HepG2 (cell line): Measurements from ENCODE around the gene ILKAP. TPM values are rescaled to one million over a fixed set of nuclear protein-coding genes. Genes with fewer than 3 reads are reported as not detected.
A peak's percentile ranks its signal among the peaks of the same experiment; 100 is the strongest.

Experiments used
- CTCF ChIP-seq: sonication (generic); formaldehyde crosslinking; IDR thresholded peaks from 2 replicates; pipeline ENCODE4 v1.5.0; 2020; ENCODE audit warnings: mild to moderate bottlenecking, missing genetic modification reagents, moderate library complexity
- E2F5 ChIP-seq: sonication (generic); formaldehyde crosslinking; conservative IDR thresholded peaks from 2 replicates; pipeline ENCODE4 v1.4.0; 2020; ENCODE audit warnings: missing genetic modification reagents
- HNRNPK ChIP-seq: fragments of 200-400 bp; formaldehyde crosslinking; IDR thresholded peaks from 2 replicates; pipeline ENCODE4 v1.6.1; 2018; ENCODE audit warnings: low read length, low read depth, moderate library complexity, mild to moderate bottlenecking; ENCODE audit not compliant: poor library complexity, severe bottlenecking
- JUNB ChIP-seq: sonication (generic); formaldehyde crosslinking; IDR thresholded peaks from 2 replicates; pipeline ENCODE4 v1.8.0; 2022; ENCODE audit warnings: missing genetic modification reagents, mild to moderate bottlenecking, borderline replicate concordance
- KDM2A ChIP-seq: sonication (generic); formaldehyde crosslinking; IDR thresholded peaks from 2 replicates; pipeline ENCODE4 v1.4.0; 2020; ENCODE audit warnings: low read depth, missing genetic modification reagents, borderline replicate concordance
- MXD1 ChIP-seq: sonication (generic); formaldehyde crosslinking; IDR thresholded peaks from 2 replicates; pipeline ENCODE4 v1.4.0; 2020; ENCODE audit warnings: mild to moderate bottlenecking, missing genetic modification reagents
- NR2F6 ChIP-seq, 2 experiments: IDR thresholded peaks; 2 replicates each; pipeline ENCODE4 v1.6.1; 2016; ENCODE audit warnings: antibody characterized with exemption in 1 of 2, mild to moderate bottlenecking in 1 of 2
- PCBP1 ChIP-seq: fragments of 200-400 bp; formaldehyde crosslinking; IDR thresholded peaks from 2 replicates; pipeline ENCODE4 v1.6.1; 2017; ENCODE audit warnings: mild to moderate bottlenecking, low read depth, low read length, borderline replicate concordance
- SIN3A ChIP-seq: IDR thresholded peaks from 2 replicates; pipeline ENCODE4 v1.6.1; 2011; ENCODE audit warnings: low read depth, mild to moderate bottlenecking, control low read depth, low read length, borderline replicate concordance
- TCF7L2 ChIP-seq: IDR thresholded peaks from 2 replicates; pipeline ENCODE4 v1.6.1; 2011; ENCODE audit warnings: mild to moderate bottlenecking, low read depth, low read length, moderate library complexity
- ZBTB7B ChIP-seq: sonication (generic); formaldehyde crosslinking; IDR thresholded peaks from 2 replicates; pipeline ENCODE4 v1.4.0; 2020; ENCODE audit warnings: missing genetic modification reagents
- ZNF225 ChIP-seq: sonication (generic); formaldehyde crosslinking; IDR thresholded peaks from 2 replicates; pipeline ENCODE4 v1.4.0; 2020; ENCODE audit warnings: mild to moderate bottlenecking, missing genetic modification reagents
- ZNF350 ChIP-seq: sonication (generic); formaldehyde crosslinking; IDR thresholded peaks from 2 replicates; pipeline ENCODE4 v1.4.0; 2020; ENCODE audit warnings: mild to moderate bottlenecking, low read depth, missing genetic modification reagents, borderline replicate concordance
- ZNF570 ChIP-seq: sonication (generic); formaldehyde crosslinking; IDR thresholded peaks from 2 replicates; pipeline ENCODE4 v1.4.0; 2020; ENCODE audit warnings: mild to moderate bottlenecking, missing genetic modification reagents, borderline replicate concordance
- ZNF652 ChIP-seq: IDR thresholded peaks from 2 replicates; pipeline ENCODE4 v1.6.1; 2016; ENCODE audit warnings: low read depth, borderline replicate concordance
- ZNF761 ChIP-seq: sonication (generic); formaldehyde crosslinking; conservative IDR thresholded peaks from 2 replicates; pipeline ENCODE4 v1.4.0; 2020; ENCODE audit warnings: mild to moderate bottlenecking, missing genetic modification reagents
- polyA plus RNA-seq, 8 experiments: library from polyadenylated mRNA; depleted of rRNA in 3 of 8; stranded (reverse) in 7 of 8; unstranded in 1 of 8; fragments of >200 nt; fragmentation: Illumina TruSeq in 4 of 8; extraction: Trizol in 4 of 8; gene quantifications; 2 replicates each; pipeline versions ENCODE4 v1.2.1 to v1.2.3, GENCODE V29; 2011 to 2016; ENCODE audit warnings: low read depth in 4 of 8, missing spikeins in 1 of 8, mixed read lengths in 1 of 8; ENCODE audit not compliant: insufficient read depth in 1 of 8
- total RNA-seq, 5 experiments: library from RNA; depleted of rRNA; stranded (reverse); fragments of >200 nt; fragmentation: Illumina TruSeq; extraction: Trizol; gene quantifications; 2 replicates each; pipeline ENCODE4 v1.2.3, GENCODE V29; 2016; ENCODE audit warnings: low read depth in 1 of 5
- TF ChIP-seq, protein P1 (sequence below): sonication (generic); formaldehyde crosslinking; IDR thresholded peaks from 2 replicates; pipeline ENCODE4 v1.5.0; 2020; ENCODE audit warnings: mild to moderate bottlenecking, missing genetic modification reagents, borderline replicate concordance
- TF ChIP-seq, protein P2 (sequence below): IDR thresholded peaks from 2 replicates; pipeline ENCODE4 v1.6.1; 2012; ENCODE audit warnings: inconsistent platforms
- TF ChIP-seq, protein P3 (sequence below): sonication (generic); formaldehyde crosslinking; IDR thresholded peaks from 2 replicates; pipeline ENCODE4 v1.5.0; 2020; ENCODE audit warnings: missing genetic modification reagents
- TF ChIP-seq, protein P4 (sequence below): sonication (generic); formaldehyde crosslinking; IDR thresholded peaks from 2 replicates; pipeline ENCODE4 v1.4.0; 2020; ENCODE audit warnings: missing genetic modification reagents

The ILKAP gene
- total and polyA plus RNA-seq, 2 of the 13 experiments (the other 11 are each of a cell fraction or from before 2014, with no cell fraction given), result 29.6 to 33.1 TPM

GRCh38 chr2:238158509-238159070, 44.9 kb downstream of the ILKAP start, which contains the start of gene ERFE (continued):
- TF ChIP-seq, protein P1, sequence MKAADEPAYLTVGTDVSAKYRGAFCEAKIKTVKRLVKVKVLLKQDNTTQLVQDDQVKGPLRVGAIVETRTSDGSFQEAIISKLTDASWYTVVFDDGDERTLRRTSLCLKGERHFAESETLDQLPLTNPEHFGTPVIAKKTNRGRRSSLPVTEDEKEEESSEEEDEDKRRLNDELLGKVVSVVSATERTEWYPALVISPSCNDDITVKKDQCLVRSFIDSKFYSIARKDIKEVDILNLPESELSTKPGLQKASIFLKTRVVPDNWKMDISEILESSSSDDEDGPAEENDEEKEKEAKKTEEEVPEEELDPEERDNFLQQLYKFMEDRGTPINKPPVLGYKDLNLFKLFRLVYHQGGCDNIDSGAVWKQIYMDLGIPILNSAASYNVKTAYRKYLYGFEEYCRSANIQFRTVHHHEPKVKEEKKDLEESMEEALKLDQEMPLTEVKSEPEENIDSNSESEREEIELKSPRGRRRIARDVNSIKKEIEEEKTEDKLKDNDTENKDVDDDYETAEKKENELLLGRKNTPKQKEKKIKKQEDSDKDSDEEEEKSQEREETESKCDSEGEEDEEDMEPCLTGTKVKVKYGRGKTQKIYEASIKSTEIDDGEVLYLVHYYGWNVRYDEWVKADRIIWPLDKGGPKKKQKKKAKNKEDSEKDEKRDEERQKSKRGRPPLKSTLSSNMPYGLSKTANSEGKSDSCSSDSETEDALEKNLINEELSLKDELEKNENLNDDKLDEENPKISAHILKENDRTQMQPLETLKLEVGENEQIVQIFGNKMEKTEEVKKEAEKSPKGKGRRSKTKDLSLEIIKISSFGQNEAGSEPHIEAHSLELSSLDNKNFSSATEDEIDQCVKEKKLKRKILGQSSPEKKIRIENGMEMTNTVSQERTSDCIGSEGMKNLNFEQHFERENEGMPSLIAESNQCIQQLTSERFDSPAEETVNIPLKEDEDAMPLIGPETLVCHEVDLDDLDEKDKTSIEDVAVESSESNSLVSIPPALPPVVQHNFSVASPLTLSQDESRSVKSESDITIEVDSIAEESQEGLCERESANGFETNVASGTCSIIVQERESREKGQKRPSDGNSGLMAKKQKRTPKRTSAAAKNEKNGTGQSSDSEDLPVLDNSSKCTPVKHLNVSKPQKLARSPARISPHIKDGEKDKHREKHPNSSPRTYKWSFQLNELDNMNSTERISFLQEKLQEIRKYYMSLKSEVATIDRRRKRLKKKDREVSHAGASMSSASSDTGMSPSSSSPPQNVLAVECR, result peak; percentile 38
- no peak for TF ChIP-seq ZNF761
- TF ChIP-seq ZBTB7B (CRISPR knock-in tag), result no peak
- TF ChIP-seq CTCF (CRISPR knock-in tag), result peak; percentile 58
- no peak for TF ChIP-seq ZNF350 (CRISPR knock-in tag)
- no peak for TF ChIP-seq TCF7L2
- TF ChIP-seq HNRNPK, result peak; percentile 77
- no peak for TF ChIP-seq SIN3A
- 0 out of 2 replicates have a peak, but pooled peaks have one; percentile 24 for TF ChIP-seq MXD1 (CRISPR knock-in tag)
- TF ChIP-seq, protein P2, sequence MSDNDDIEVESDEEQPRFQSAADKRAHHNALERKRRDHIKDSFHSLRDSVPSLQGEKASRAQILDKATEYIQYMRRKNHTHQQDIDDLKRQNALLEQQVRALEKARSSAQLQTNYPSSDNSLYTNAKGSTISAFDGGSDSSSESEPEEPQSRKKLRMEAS, result peak; percentile 76
- TF ChIP-seq PCBP1, result peak; percentile 37; the same call in 1 of the 2 replicates
- no peak for TF ChIP-seq ZNF570
- TF ChIP-seq ZNF652 (CRISPR knock-in tag), result no peak
- TF ChIP-seq, protein P3, sequence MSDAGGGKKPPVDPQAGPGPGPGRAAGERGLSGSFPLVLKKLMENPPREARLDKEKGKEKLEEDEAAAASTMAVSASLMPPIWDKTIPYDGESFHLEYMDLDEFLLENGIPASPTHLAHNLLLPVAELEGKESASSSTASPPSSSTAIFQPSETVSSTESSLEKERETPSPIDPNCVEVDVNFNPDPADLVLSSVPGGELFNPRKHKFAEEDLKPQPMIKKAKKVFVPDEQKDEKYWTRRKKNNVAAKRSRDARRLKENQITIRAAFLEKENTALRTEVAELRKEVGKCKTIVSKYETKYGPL, result no peak
- TF ChIP-seq E2F5 (CRISPR knock-in tag), result peak; percentile 83
- TF ChIP-seq NR2F6 (IDR thresholded peaks at IDR 0.05), result no peak
- no peak for TF ChIP-seq NR2F6 (CRISPR knock-in tag; IDR thresholded peaks at IDR 0.05)
- TF ChIP-seq, protein P4, sequence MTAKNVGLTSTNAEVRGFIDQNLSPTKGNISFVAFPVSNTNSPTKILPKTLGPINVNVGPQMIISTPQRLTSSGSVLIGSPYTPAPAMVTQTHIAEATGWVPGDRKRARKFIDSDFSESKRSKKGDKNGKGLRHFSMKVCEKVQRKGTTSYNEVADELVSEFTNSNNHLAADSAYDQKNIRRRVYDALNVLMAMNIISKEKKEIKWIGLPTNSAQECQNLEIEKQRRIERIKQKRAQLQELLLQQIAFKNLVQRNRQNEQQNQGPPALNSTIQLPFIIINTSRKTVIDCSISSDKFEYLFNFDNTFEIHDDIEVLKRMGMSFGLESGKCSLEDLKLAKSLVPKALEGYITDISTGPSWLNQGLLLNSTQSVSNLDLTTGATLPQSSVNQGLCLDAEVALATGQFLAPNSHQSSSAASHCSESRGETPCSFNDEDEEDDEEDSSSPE, result peak; percentile 89
- TF ChIP-seq JUNB (CRISPR knock-in tag), result no peak
- no peak for TF ChIP-seq ZNF225
- TF ChIP-seq KDM2A, result peak; percentile 78
